CD4-positive, alpha-beta T cell treated with Interleukin-15 for 1 hour (primary cell): Measurements from ENCODE around the gene ATP6V0A1.
A peak's percentile ranks its signal among the peaks of the same experiment; 100 is the strongest.
"Not testable (repeated sequence)": the region's sequence is repeated elsewhere in the genome, so short reads cannot be mapped to it uniquely, and the experiment has no call there.

ENCODE experiments used
- DNase-seq: peaks from one replicate; pipeline ENCODE4 v3.0.0-alpha.2; 2020

ATP6V0A1 gene

GRCh38 chr17:42544874-42545283, 86.2 kb downstream of the ATP6V0A1 start:
- no peak for DNase-seq

DNA sequence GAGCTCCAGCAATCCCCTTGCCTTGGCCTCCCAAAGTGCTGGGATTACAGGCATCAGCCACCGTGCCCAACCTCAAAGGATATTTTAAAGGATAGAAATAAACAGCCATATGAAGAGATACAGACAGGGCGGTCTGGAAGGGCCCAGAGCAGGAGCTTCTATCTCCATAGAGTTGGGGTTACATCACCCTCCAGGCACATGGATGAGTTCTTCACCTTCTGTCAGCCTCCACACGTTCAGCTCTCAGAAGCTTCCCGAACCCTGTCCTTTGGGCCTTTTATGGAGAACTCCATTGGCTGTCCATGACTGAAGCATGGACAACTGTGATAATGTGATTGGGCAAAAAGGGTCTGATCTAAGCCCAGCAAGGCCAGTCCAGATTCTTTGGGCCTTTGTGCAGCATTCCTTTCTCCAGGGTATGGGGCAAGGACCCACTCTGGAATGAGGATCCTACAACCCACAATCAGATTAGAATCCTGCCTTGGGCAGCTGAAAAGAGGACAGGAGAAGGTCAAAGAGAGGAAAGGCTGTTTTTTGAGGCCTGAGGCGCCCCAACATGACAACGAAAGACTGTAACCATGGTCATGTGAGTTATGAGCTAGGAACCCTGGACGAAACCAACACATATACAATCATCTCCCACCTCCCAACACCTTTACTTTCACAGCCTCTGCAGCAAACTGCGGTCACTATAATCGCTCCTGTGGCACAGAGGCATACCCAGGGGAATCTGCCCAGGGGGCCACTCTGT, 87.3 kb downstream of the ATP6V0A1 start:
- not testable (repeated sequence) for DNase-seq

GRCh38 chr17:42547001-42547461, 88.4 kb downstream of the ATP6V0A1 start:
- DNase-seq: no peak

DNA sequence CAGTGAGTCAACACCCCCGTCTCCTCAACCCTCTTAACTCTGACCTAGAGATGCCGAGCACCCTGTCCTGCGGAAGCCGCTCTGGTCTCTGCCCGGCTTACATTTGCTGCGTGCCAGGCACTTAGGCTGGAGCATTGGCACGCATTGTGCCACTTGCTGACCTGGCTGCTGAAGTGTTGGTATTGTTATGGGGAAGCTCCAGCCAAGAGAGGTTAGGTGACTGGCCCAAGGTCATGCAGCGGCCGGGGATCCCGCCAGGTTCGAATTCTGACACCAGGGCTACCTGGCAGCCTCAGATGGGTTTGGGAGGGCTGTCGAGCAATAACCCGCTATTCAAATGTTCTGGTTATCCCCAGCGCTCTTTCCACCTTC, 89.0 kb downstream of the ATP6V0A1 start:
- DNase-seq: no peak

DNA sequence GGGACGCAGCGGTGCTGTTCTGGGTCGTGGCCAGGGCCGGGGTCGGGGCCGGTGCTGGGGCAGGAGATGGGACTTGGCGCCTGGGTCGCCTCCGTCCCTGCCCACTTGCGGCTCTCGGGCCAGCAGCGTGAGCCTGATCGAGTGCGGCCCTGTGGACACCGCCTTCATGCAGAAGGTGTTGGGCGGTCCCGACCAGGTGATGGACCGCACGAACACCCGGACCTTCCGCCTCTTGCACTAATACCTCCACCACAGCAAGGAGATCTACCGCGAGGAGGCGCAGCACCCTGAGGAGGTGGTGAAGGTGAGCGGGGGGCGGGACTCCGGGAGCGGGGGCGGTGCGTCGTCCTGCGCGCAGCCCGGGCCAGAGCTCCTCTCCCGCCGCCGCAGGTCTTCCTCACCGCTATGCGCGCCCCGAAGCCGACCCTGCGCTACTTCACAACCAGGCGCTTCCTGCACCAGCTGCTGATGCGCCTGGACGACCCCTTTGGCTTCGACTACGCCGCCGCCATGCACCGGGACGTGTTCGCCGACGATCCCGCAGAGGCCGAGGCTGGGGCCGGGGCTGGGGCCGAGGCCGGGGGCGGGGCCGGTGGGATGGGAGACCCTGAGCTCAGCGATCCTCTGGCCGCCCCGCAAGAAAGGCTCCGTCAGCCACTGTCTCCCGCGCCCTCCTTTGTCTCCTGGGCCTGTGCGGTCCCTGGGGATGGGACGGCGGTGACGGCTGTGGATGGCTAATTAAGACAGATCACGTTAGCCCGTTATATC, 89.6 kb downstream of the ATP6V0A1 start:
- DNase-seq: peak; percentile 81

GRCh38 chr17:42548993-42549755, 90.5 kb downstream of the ATP6V0A1 start:
- DNase-seq: no peak

- not testable (repeated sequence) for DNase-seq
These were observed 94.1 kb downstream of the ATP6V0A1 start, which contains the start of gene HSD17B1 for GRCh38 chr17:42552736-42553135. HSD17B1 (plus strand) TSS chr17:42552923; CDS start chr17:42552934, 11 bp downstream.

DNA sequence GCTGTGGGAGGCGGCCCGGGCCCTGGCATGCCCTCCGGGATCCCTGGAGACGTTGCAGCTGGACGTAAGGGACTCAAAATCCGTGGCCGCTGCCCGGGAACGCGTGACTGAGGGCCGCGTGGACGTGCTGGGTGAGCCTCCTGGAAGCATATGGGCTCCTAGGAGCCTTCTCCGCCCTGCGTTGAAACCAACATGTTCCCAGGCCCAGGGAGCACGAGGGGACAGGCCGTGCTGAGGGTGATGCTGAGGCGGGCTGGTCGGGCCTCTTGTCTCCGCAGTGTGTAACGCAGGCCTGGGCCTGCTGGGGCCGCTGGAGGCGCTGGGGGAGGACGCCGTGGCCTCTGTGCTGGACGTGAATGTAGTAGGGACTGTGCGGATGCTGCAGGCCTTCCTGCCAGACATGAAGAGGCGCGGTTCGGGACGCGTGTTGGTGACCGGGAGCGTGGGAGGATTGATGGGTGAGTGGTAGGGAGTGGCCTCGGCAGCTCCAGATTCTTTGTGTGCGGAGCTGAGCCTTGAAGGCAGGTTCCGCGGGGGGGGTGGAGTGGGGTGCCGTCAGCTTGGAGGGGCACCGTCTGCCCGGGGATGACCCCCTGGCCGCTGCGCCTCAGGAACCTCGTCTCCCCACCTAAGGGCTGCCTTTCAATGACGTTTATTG, 94.6 kb downstream of the ATP6V0A1 start:
- no peak for DNase-seq

GRCh38 chr17:42553866-42554249, 95.2 kb downstream of the ATP6V0A1 start:
- no peak for DNase-seq

DNA sequence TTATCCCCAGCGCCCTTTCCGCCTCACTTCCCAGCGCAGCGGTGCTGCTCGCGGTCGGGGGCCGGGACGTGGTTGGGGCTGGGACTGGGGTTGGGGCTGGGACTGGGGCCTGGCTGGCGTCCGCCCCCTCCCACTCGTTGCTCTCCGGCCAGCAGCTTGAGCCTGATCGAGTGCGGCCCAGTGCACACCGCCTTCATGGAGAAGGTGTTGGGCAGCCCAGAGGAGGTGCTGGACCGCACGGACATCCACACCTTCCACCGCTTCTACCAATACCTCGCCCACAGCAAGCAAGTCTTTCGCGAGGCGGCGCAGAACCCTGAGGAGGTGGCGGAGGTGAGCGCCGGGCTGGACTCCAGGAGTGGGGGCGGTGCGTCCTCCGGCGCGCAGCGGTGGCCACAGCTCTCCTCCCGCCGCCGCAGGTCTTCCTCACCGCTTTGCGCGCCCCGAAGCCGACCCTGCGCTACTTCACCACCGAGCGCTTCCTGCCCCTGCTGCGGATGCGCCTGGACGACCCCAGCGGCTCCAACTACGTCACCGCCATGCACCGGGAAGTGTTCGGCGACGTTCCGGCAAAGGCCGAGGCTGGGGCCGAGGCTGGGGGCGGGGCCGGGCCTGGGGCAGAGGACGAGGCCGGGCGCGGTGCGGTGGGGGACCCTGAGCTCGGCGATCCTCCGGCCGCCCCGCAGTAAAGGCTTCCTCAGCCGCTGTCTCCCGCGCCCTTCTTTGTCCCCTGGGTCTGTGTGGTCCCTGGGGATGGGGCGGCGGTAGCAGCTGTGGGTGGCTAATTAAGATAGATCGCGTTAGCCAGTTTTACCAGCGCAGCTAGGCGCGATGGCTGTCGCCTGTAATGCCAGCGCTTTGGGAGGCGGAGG, 95.8 kb downstream of the ATP6V0A1 start:
- peak; percentile 86 for DNase-seq

DNA sequence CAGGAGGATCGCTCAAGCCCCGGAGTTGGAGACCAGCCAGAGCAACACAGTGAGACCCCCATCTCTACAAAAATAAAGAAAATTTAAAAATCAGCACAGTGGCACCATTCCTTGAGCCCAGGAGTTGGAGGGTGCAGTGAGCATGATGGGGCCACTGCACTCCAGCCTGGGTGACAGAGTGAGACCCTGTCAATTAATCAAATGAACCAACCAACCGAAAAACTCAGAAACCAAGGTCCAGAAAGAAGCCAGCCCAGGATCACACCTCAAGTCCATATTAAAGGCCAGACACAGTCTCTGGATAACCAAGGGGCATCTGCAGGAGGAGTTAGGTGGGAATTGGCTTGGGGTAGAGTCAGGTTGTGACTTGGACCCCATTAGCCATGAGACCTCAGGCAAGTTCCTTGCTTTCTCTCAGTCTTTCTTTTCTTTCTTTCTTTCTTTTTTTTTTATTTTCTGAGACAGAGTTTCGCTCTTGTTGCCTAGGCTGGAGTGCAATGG, 96.5 kb downstream of the ATP6V0A1 start:
- no peak for DNase-seq

- not testable (repeated sequence) for DNase-seq
These were observed 97.4 kb downstream of the ATP6V0A1 start for GRCh38 chr17:42555961-42556617.

- DNase-seq: no peak
These were observed 100.4 kb downstream of the ATP6V0A1 start for GRCh38 chr17:42559075-42559474.

DNA sequence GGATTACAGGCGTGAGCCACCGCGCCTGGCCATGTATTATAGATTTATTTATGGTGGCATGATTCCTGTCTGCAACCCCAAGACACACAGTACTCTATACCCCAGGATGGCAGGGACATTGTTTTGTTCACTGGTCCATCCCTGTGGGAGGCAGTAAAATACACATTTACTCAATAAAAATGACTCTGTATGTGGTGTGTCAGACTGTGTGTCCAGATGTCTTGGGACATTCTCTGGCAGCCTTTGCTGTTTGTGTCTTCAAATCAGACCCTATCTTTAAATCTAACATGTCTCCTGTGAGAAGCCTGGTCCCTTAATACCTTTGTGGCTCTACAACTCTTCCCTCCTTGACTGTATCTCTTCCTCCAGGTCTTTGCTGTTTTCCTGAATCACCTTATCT, 101.6 kb downstream of the ATP6V0A1 start:
- no peak for DNase-seq

DNA sequence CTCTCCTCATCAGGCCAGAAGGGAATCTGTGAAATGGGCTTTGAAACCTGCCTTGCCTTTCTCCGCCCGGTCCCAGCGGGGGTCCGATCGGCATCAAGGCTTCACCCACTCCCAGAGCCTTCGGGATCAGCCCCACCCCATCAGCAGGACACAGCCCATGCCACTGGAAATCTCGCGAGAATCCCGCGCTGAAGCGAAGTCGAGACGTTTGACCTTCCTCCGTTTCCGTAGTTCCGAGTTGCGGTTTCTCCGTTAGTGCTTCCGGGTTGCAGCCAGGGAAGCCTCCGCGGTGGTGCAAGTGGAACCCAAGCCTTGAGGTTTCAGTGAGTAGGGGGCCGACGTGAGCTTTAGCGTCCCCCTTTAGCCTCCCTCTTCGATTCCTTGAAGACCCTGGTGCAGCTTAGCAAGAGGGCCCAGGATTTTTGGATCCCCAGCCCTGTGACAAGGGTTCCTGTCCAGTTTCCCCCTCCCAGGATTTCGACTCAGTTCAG, 103.3 kb downstream of the ATP6V0A1 start, which contains the start of gene COASY:
TSS of gene COASY (plus strand) at position 252 of the 491 bp plus-strand sequence. CDS start 475 bp downstream, outside the sequence.
- peak; percentile 92 for DNase-seq

GRCh38 chr17:42562388-42563142, 103.9 kb downstream of the ATP6V0A1 start:
- DNase-seq: no peak

- no peak for DNase-seq
These were observed 104.4 kb downstream of the ATP6V0A1 start for GRCh38 chr17:42563143-42563509.

DNA sequence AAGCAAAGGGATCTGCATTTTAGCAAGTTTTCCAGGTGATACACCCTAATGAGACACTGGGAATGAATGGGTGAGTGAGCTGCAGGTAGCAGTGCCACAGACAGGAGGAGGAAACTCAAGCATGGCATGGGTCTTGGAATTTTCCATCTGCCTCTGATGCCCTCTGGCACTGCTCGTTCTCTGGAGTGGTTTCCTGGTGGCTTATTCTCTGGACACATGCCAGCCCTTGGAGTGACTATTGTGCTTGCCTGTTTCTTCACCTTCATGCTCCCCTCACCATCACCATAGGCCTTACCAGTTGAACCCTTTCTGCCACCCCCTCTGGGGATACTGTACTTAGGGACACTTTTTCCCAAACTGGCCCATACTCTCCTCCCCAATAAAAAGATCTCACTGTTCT, 104.9 kb downstream of the ATP6V0A1 start:
- DNase-seq: no peak

DNA sequence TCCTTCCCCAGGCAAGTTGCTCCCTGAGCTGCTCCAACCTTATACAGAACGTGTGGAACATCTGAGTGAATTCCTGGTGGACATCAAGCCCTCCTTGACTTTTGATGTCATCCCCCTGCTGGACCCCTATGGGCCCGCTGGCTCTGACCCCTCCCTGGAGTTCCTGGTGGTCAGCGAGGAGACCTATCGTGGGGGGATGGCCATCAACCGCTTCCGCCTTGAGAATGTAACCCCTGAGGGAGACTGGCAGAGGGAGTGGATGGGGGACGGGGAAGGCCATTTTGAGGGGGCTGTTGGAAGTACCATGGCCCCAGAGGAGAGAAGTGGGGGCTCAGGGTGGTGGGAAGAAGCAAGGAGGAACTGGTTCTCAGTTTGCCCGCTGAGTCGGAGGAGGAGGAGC, 105.3 kb downstream of the ATP6V0A1 start:
- DNase-seq: no peak
